ENCODE measurements around the gene RAB11FIP5.
"Not testable (repeated sequence)": the region's sequence is repeated elsewhere in the genome, so short reads cannot be mapped to it uniquely, and the experiment has no call there.

Gene RAB11FIP5

DNA sequence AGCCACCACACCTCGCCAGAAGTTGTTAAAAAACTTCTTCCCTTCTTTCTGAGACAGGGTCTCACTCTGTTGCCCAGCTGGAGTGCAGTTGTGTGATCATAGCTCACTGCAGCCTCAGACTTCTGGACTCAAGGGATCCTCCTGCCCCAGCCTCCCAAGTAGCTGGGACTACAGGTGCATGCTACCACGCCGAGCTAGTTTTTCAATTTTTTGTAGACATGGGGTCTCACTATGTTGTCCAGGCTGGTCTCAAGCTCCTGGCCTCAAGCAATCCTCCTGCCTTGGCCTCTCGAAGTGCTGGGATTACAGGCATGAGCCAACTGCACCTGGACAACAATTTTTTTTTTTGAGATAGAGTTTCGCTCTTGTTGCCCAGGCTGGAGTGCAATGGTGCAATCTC is 47.7 kb downstream of the RAB11FIP5 start:
- not testable (repeated sequence) for DNase-seq

DNA sequence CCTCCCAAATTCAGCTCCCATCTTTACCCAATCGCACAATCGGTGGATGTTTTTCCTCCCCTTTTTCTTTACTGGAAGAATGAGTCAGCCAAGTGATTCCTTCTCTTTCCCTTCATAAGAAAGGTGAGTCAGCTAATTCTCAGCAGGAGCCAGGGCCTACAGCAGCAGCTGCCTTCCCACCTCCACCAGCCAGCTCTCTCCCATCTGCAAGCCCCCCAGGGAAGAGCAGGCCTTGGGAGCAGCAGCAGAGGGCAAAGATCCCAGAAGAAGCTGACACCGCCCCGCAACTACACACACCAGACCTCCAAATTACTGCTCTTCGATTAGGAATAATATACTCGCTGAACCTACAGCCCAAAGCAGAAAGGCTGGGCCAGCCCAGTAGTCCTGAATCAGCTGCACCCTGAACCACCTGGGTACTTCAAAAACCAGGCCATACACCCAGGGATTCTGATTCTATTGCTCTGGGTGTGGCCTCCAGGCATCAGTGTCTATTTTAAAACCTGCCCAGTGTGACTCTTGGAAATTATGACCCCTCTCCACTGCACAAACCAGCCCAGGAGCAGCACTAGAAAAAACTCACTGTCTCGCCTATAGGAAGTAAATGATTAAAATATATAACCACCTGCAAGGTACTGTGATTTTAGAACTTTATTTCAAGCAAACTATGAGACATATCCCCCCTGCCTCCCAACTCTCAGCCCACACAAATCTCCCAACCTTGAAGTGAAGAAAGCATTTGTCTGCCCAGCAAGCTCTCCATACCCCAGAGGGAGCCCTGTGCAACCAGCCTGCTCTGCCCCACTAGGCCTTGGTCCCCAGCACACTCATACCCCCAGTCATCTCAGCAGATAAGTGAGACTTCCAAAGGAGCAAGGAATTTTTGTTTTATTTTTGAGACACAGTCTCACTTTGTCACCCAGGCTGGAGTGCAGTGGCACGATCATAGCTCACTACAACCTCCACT is 48.6 kb downstream of the RAB11FIP5 start:
- no peak for DNase-seq

DNA sequence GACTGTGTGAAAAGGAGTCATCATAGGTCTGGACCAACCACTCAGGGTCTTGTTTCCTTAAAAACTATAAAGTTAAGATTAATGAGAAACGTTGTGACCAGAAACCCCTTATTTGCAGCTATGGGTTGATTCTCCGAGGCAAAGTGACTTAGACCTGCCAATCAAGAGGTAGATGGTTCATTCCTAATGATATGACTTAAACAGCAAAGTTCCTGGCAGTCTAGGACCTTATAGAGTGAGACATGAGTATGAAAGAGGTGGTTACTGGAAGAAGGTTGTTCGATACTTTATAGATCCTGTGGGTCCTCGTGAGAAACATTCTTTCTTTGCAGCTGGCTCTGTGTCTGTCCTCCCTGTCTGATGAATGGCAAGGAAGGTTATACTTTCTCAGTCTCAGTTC is 49.3 kb downstream of the RAB11FIP5 start:
- no peak for DNase-seq

DNA sequence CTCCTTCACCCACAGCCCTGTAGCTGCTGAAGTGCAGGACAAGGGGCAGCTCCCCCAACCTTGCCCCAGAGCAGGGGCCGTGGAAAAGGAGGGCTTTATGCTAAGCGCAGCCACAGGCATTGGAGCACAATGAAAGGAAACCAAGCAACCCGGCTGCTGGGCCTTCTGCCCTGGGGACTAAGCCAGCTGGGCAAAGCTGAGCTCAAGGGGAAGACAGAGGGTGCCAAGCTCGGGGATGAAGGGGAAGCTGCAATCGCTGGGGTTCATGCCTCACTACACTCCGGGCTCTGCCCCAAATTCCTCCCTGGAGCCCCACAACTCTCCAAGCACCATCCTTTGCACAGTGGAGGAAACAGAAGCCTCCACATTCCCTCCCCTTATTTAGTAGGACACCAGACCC is 53.6 kb downstream of the RAB11FIP5 start:
- DNase-seq, result no peak

DNA sequence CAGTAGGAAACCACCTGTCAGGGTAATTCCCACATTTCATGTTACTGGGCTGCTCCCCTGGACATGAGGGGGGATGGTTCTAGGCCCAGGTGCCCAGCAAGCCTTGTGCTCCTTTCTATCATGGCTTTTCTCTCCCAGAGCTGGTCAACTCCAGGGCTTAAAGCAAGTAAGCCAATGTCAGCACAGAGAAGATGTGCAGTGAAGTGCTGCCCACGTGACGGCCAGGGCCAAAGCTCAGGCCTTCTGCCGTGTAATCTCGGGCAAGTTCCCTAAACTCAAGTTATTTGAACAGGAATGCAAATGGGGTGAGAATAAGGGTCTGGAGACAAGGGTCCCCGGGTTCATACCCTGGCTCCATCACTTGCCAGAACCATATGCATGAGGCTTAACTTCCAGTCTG is 57.8 kb downstream of the RAB11FIP5 start:
- no peak for DNase-seq

DNA sequence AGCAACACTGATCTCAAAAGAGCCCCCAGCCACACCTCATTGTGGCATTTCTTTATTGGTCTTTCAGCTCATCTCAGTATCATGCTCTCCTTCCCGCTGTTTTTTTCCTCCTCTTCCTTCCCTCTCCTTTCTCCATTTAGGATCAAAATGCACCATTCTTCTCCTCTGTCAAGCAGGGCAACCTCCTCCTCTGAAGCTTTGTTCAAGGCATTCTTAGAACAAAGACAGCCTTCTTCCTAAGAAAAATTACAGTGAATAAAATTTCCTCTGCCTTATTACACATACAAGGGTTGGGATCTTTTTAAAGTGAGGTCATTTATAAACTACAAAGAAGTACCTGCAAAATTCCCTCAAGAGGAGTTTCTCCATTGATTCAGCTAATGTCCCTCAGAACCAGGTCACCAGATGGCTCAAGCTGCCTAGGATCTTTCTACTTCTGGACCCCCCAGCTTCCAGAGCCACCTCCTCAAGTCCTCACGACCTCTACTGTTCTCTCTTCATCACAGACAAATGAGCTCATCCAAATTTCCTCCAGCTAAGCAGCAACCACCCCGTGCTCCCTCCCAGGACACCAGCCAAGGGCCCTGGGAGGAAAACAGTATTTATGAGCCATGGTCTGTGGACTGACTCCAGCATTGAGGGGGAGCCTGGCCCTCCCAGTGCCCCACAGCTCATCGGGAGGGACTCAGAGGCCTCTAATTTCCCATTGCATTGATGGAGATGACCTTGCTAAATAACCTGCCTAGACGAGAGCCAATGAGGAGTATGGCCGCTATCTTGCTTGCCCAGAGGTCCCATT is 59.2 kb downstream of the RAB11FIP5 start:
- no peak for DNase-seq

DNA sequence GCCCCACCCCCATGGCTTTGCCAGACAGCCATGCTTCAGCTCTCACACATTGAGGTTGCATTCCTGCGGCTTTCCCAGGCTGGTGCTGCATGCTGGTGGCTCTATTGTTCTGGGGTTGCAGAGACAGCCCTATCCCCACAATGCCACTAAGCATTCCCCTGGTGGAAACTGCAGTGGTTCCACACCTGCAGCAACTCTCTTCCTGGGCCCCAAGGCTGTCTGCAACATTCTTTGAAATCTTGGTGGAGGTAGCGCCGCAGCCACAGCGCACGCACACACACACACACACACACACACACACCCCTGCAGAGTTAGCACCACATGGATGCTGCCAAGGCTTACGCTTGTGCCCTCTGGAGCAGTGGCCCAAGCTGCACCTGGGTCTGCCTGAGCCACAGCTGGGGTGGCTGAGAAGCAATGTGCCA is 62.6 kb downstream of the RAB11FIP5 start:
- DNase-seq, result no peak

DNA sequence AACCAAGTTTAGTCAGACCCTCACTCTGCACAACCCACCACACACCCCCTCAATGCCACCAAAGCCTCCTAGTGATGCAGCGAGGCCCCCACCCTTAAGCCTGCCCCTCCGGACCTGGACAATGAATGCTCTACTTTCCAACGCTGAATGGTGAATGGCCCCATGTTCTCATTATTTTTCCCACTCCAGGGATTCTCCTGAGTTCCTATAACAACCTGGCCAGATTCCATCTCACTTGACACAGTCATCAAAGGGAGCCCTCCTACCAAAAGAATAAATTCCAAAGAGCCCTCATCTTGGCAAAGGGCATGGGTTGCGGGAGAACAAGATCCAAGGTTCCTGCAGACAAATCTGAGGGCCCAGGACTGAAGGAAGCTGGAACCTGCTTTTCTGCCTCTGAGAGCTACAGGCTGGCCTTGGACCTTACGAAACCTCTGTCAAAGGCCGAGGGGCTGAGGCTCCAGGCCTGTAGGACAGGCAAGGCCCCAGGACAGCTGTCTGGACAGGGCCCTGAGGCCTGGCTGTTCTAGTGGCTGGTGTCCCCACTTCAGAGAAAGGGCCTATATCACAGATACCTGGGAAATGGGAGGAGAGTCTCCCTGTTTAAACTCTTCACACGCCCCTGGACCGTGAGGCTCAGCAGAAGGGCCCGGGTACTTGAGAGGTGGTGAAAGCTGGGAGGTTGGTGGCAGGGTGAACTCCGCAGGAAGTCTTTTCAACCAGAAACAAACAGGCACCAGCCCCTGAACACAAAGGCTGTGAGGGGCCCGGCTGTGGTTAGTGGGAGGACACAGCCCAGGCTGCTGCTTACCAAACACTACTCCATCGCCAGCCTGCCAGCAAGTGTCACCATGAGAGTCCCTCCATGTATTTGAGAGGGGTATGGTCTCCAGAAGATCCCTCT is 68.6 kb downstream of the RAB11FIP5 start:
- no peak for DNase-seq

DNA sequence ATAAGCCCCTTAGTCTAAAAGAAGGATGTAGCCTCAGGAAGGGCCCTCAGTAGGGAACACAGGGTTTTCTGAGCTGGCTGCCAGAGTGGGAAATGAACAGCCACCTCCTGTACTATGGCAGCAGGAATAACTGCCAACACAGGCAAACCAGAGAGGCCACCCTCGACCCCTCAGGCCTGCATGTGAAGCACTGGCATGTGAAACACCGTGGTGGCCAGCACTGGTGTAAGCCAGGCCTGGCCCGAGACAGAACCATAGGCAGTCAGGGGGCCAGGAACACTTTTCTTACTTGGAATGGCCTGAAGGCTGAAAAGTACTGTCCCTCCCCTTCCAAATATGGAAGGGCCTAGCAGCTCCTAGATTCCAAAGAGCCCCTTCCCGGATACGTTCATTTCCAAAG is 69.5 kb downstream of the RAB11FIP5 start:
- DNase-seq, result no peak

DNA sequence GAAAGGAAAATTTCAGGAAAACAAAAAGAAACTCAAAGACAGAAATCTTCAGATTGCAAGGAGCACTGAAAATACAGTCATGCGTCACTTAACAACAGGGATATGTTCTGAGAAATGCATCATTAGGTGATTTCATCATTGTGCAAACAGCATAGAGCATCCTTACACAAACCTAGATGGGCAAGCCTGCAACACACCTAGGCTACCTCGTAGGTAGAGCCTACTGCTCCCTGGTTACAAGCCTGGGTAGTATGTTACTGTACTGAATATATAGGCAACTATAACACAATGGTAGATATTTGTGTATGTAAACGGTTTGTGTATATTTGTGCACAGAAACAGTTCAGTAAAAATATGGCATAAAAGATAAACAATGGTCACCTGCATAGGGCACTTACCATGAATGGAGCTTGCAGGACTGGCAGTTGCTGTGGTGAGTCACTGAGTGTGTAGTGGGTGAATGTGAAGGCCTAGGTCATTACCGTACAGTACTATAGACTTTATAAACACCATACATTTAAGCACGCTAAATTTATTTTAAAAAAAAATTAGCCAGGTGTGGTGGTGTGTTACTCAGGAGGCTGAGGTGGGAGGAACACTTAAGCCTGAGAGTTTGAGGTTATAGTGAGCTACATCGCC is 74.7 kb downstream of the RAB11FIP5 start:
- DNase-seq, result no peak

DNA sequence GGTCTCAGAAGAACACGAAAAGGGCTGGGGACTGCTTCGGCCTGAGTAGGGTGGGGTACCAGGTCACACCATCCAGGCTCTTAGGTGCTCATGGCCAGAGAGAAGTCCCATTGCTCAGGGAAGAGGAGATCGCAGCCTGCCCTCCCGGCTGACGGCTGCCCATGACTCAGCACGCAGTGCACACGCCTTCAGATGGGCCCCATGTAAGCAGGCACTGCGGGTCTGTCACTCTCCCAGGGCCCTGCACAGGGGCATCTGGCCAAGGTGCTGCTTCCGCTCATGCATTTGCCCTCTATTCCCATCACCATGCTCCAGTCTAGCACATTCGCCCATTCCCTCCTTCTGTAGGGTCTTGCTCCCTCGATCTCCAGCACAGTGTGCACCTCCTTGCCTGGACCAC is 76.0 kb downstream of the RAB11FIP5 start:
- no peak for DNase-seq

DNA sequence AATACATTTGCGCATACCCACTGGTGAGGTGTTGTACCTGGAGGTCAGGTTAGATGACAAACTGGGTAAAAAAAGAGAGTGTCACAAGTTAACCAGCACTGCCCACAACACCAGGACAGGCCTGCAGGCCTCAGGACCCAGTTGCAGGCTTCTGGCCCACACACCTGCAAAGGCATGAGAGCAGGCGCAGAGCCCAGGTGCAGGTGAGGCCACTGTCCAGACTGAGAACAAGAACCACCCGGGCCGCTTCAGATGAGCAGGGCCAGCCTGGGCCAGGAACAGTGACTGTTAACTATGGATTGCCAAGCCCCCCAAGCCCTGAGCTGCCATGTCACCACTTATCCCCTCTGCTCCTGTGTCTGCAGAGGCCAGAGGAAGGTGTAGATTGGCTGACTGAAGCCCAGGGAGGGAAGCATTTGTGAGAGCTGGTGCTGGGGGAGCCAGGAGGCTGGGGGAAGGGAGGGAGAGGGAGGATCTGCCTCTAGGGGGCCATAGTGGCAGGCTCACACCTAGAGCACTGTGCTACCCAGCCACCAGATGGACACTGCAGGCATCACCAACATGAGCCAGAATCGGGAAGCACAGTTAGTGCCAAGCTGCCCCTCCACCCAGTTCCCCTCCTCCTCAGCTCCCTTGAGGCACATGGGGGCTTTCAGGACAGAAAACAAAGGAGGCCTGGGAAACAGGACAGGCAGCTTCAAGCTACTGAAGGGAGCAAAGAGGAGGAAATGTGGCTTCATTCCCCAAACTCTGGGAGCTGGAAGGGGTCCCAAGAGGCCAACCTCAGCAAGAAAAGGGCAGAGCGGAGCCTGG is 76.6 kb downstream of the RAB11FIP5 start:
- no peak for DNase-seq

DNA sequence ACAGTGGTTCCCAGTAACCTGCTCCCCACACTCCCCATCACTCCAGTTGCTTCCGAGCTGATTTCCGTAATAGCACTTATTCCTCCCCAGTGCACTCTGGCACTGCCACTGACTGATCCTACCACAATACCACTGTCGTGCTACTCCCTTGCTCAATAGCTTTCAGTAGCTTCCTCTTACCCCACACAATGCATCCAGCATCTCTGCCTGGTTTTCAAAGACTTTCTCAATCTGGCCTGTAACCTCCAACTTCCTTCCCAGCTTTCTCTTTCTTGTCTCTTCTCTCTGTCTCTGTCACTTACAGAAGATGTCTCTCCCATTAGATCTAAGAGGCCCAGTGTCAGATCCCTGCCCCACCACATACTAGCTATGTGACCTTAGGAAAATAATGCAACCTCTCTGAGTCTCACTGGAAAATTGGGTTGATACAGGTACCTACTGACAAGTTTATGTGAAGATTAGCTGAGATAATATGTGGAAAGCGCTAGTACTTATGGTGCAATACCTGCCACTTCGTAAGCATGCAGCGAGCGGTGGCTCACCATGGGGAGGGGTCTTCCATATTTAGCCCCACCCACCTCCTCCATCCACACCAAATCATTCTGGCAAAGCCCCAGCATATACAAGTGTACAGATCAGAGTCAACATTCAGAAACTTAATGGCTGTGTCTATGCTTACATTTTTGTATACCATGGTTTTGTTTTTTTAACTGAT is 77.9 kb downstream of the RAB11FIP5 start:
- DNase-seq, result no peak

DNA sequence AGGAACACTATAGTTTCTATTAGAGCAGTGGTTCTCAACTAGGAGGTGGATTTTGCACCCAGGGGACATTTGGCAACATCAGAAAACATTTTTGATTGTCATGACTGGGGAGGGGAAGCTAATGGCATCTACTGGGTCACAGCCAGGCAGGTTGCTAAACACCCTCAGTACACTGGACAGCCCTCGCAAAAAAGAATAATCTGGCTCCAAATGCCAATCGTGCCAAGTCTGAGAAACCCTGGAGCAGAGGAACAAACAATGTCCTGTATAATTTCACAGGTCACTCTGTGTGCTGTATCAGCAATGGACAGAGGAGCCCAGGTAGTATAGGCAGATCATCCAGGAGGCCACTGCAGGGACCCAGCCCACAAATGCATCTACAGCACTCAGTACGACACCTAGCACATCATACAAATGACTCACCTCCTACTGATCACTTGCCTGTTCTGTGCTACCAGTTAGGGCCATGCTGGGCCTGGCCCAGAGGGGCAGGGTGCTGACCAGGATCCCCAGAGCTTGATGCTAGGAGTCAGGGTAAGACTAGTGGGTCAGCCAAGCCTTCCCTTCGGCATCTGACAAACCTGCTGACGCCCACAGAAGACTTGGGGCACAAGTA is 78.9 kb downstream of the RAB11FIP5 start:
- DNase-seq, result no peak

DNA sequence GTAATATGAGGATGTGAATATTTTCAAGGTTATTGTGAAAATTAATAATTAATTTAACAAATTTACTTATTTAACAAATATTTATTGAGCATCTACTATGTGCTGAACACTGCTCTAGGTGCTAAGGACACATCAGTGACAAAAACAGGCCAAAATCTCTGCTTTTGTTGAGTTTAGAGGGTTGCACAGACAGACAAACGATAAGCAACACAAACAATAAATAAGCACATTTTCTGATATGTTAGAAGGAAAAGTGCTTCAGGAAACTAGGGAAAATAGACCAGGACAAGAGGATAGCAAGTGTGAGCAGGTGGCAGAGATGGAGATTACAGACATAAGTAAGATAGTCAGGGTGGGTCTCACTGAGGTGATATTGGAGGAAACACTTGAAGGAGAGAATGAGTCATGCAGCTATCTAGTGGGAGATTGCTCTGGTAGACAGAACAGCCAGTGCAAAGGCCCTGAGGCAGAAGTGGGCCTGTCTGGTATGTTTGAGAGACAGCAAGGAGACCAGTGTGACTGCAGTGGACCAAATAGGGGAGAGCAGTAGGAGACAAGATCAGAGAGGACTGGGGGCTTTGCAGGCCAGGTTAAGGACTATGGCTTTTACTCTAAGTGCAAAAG is 79.5 kb downstream of the RAB11FIP5 start:
- no peak for DNase-seq

DNA sequence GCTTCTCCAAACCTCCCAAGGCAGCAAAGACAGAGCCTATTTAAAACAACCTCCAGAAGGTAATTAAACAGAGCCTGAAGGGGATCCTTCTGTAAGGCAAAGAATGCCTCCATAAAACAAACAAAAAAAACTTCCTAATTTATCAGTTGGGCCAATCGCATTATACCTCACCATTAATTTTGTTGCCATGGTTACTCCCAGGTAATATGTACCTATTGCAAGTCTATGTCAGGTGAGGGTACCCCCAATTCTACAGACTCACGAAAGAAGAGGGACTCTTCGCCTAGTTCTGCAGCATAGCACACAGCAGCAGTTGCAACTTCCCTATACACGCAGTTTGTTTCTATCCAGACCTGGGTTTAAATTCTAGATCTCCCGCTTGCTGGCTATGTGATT is 80.0 kb downstream of the RAB11FIP5 start:
- no peak for DNase-seq

DNA sequence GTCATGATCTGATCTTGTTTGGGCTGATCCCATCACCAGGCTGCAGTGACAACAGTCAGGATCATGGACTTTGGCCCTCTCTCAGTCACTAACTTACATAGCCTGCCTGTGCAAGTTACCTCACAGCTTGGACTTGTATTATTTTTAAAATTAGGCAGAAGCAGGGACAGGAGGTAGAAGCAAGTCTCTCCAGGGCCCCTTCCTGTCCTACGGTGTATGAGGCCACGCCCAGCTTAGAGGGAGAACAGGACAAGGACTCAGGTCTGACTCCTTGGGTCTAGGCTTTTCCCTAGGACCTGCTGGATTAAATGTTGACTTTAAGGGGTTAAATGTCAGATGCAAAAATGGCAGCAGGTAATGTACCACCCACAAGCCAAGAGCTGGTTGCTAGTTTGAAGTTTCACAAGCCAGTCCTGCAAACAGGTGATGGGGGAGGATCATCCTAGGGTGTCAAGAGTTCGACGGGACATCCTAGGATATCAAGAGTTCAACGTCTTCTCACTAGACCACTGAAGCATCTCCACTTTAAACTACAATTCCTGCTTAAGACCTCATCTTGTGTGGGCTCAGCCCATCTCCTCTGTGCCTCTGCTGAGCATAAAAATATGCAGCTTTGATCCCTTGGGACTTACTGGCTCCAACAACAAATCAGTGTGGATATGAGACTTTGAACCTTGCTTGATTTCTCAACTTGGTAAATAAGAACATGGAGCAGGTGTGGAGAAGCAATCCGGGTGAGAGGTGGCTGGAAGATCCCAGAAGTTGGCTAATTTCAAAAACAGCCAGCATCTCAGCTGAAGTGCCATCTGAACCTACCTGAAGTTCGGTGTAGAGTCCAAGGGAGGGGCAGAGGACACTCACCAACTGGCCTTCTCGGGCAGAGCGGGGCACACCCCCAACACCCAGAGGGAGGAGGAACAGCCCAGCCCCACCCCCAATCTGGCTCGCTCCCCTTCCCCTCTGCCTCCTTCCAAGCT is 80.7 kb downstream of the RAB11FIP5 start:
- no peak for DNase-seq

DNA sequence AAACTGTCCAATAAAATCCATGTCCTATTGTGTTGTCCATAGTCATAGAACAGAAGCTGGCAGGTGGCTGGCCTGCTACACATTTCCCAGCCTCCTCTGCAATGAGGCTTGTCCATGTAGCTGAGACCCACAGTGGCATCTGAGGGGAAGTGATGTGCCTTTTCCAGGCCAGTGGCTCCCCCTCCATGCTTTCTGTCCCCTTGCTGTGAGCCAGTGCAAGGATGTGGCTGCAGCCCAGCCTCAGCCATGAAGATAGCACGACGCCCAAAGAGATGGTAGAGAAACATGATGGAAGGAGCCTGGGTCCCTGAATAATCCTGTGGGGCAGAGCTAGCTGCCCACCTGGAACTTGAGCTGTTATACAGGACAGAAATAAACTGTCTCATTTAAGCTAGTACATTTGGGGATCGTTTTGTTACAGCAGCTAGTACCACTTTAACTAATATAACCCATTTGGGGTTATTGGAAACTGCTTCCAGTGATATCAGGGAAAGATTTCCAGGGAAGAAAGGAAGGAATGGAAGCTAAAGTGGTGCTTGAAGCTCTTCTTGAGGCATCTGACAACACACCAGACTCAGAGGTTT is 81.6 kb downstream of the RAB11FIP5 start:
- DNase-seq, result no peak

Data from CD4-positive, alpha-beta T cell treated with Interleukin-4 for 4 hours (primary cell).